CD4-positive, alpha-beta T cell (primary cell): ENCODE data around the gene NKX2-2. TPM values are rescaled to one million over a fixed set of nuclear protein-coding genes. Genes with fewer than 3 reads are reported as not detected.

Experiments used
- ATAC-seq: fragments of 200-7000 bp; cut with Tn5 transposase; one replicate; pipeline ENCODE4 v1.10.0; 2022; ENCODE audit warnings: mild to moderate bottlenecking; ENCODE audit not compliant: poor library complexity
- CTCF ChIA-PET: fragments of 350-600 bp; sonication (Branson Sonifier 250); formaldehyde crosslinking; loops from one replicate; lab custom pipeline; 2021; ENCODE audit warnings: antibody characterized with exemption, inconsistent platforms; lab: Charles Lee
- POLR2A ChIA-PET: fragments of 350-600 bp; sonication (Branson Sonifier 250); formaldehyde crosslinking; loops from one replicate; lab custom pipeline; 2021; ENCODE audit warnings: antibody characterized with exemption, inconsistent platforms; lab: Charles Lee
- DNase-seq, 14 experiments: peaks; one replicate each; pipeline ENCODE4 v3.0.0-alpha.2; 2013 to 2020; ENCODE audit warnings: mixed read lengths in 2 of 14
- H3K27ac ChIP-seq, 2 donors: one replicate each; pipeline versions ENCODE4 v1.5.1 to v1.7.0; 2013; ENCODE audit warnings: low read length in 2 of 2, low read depth in 1 of 2, mild to moderate bottlenecking in 1 of 2
- H3K27me3 ChIP-seq, 2 experiments: 1 replicate in 1 of 2; 2 replicates in 1 of 2; pipeline versions ENCODE4 v1.6.1 to v1.7.0; 2013; ENCODE audit warnings: low read length in 2 of 2, control low read depth in 1 of 2, mild to moderate bottlenecking in 1 of 2, moderate library complexity in 1 of 2; ENCODE audit not compliant: insufficient read depth in 2 of 2, control insufficient read depth in 1 of 2
- H3K36me3 ChIP-seq: one replicate; pipeline ENCODE4 v1.6.1; 2013; ENCODE audit warnings: low read length, control low read depth; ENCODE audit not compliant: insufficient read depth
- H3K4me1 ChIP-seq: one replicate; pipeline ENCODE4 v1.6.1; 2013; ENCODE audit warnings: low read length, control low read depth; ENCODE audit not compliant: insufficient read depth
- H3K4me3 ChIP-seq: one replicate; pipeline ENCODE4 v1.5.1; 2013; ENCODE audit warnings: mild to moderate bottlenecking, low read length, moderate library complexity
- H3K9me3 ChIP-seq, 2 experiments: 1 replicate in 1 of 2; 2 replicates in 1 of 2; pipeline versions ENCODE4 v1.6.1 to v1.7.0; 2013; ENCODE audit warnings: low read length in 2 of 2, mild to moderate bottlenecking in 2 of 2, control low read depth in 1 of 2, moderate library complexity in 1 of 2; ENCODE audit not compliant: control insufficient read depth in 1 of 2, insufficient read depth in 1 of 2
- H3K27ac Mint-ChIP-seq: one replicate; pipeline ENCODE4 v1.8.0; 2020; ENCODE audit warnings: mixed read lengths
- H3K27me3 Mint-ChIP-seq: one replicate; pipeline ENCODE4 v1.8.0; 2021; ENCODE audit warnings: mixed read lengths
- H3K36me3 Mint-ChIP-seq: one replicate; pipeline ENCODE4 v1.8.0; 2021; ENCODE audit warnings: low read depth, mixed read lengths
- H3K4me1 Mint-ChIP-seq: one replicate; pipeline ENCODE4 v1.8.0; 2021; ENCODE audit warnings: low read depth, mixed read lengths
- H3K4me3 Mint-ChIP-seq: one replicate; pipeline ENCODE4 v1.8.0; 2020; ENCODE audit warnings: mild to moderate bottlenecking, mixed read lengths
- H3K9me3 Mint-ChIP-seq: one replicate; pipeline ENCODE4 v1.8.0; 2020; ENCODE audit warnings: mixed read lengths
- CTCF ChIP-seq: fragments of 200-600 bp; IDR thresholded peaks from one replicate; pipeline ENCODE4 v1.8.0; 2022; ENCODE audit warnings: antibody characterized with exemption, mild to moderate bottlenecking
- intact Hi-C, 2 experiments: fragments of 100-400 bp; cut with DNase I in 1 of 2; cut with micrococcal nuclease in 1 of 2; formaldehyde crosslinking; loops; one replicate each; pipeline versions ENCODE4 v1.15.1 to v1.9.0; 2023 to 2025; cut with DNase I, micrococcal nuclease
- total RNA-seq, 174 experiments: library from RNA in 2 of 174; stranded (reverse) in 2 of 174; gene quantifications; one replicate each; pipeline ENCODE4 v1.2.3 and lab custom pipeline; 2021 to 2026

Gene NKX2-2
- total RNA-seq, 2 experiments from 2014 or later: not detected

GRCh38 chr20:21528870-21529269 lies 15.0 kb upstream of the NKX2-2 start:
- POLR2A ChIA-PET: interaction anchor here (1.4 kb wide), 1 partner anchor 42 kb away, joined by 7 read pairs; no protein-coding TSS in a partner anchor
- intact Hi-C loops: no loop called here

GRCh38 chr20:21527908-21528307 lies 14.0 kb upstream of the NKX2-2 start:
- Histone ChIP-seq H3K27me3 (peaks cover 28 to 40% of the 10 kb centered on the region in 2 experiments), H3K36me3 (no peaks in the 10 kb centered on the region), H3K27ac (no peak overlapping the region), H3K9me3 (no peaks in the 10 kb centered on the region), H3K4me1 (peaks cover 5% of the 10 kb centered on the region), H3K4me3 (no peak overlapping the region)
- ATAC-seq (no peak), DNase-seq (no peak)
- H3K9me3 Mint-ChIP-seq: no peaks in the 10 kb centered on the region
- ChIA-PET POLR2A (no interaction called here), CTCF (no interaction called here)
- peaks cover 10% of the 10 kb centered on the region for H3K4me1 Mint-ChIP-seq
- no peak overlapping the region for H3K4me3 Mint-ChIP-seq
- H3K27ac Mint-ChIP-seq: no peak overlapping the region
- H3K27me3 Mint-ChIP-seq: peaks cover 57% of the 10 kb centered on the region
- no peaks in the 10 kb centered on the region for H3K36me3 Mint-ChIP-seq
- intact Hi-C loops: no loop called here
- no peak for TF ChIP-seq CTCF

More at GRCh38 chr20:21528870-21529269, 15.0 kb upstream of the NKX2-2 start:
- no peak overlapping the region for H3K4me3 Mint-ChIP-seq
- Histone ChIP-seq H3K36me3 (no peaks in the 10 kb centered on the region), H3K27me3 (peaks cover 23 to 30% of the 10 kb centered on the region in 2 experiments), H3K4me3 (no peak overlapping the region), H3K4me1 (no peaks in the 10 kb centered on the region), H3K27ac (no peak overlapping the region), H3K9me3 (no peaks in the 10 kb centered on the region)
- CTCF ChIA-PET: interaction anchor here (1.3 to 1.4 kb wide), 3 partner anchors 13 to 87 kb away, joined by 4 to 10 read pairs (median 6); no protein-coding TSS in a partner anchor
- peaks cover 5% of the 10 kb centered on the region for H3K4me1 Mint-ChIP-seq
- no peak for TF ChIP-seq CTCF
- no peaks in the 10 kb centered on the region for H3K36me3 Mint-ChIP-seq
- H3K27ac Mint-ChIP-seq: no peak overlapping the region
- no peaks in the 10 kb centered on the region for H3K9me3 Mint-ChIP-seq
- ATAC-seq (no peak), DNase-seq (no peak)
- peaks cover 47% of the 10 kb centered on the region for H3K27me3 Mint-ChIP-seq

GRCh38 chr20:21526776-21527175 lies 12.9 kb upstream of the NKX2-2 start:
- DNase-seq (no peak), ATAC-seq (no peak)
- no peaks in the 10 kb centered on the region for H3K36me3 ChIP-seq
- no peak overlapping the region for H3K4me3 ChIP-seq
- no peak overlapping the region for H3K27ac ChIP-seq
- Mint-ChIP-seq H3K27ac (no peak overlapping the region), H3K4me1 (peaks cover 12% of the 10 kb centered on the region), H3K27me3 (peaks cover 59% of the 10 kb centered on the region), H3K9me3 (no peaks in the 10 kb centered on the region), H3K4me3 (no peak overlapping the region), H3K36me3 (no peaks in the 10 kb centered on the region)
- no peak for TF ChIP-seq CTCF
- H3K4me1 ChIP-seq: peaks cover 13% of the 10 kb centered on the region
- POLR2A ChIA-PET: no interaction called here
- CTCF ChIA-PET: no interaction called here
- intact Hi-C loops: no loop called here
- no peaks in the 10 kb centered on the region for H3K9me3 ChIP-seq
- H3K27me3 ChIP-seq: peaks cover 33 to 49% of the 10 kb centered on the region in 2 experiments
